ENCODE measurements around the gene SPTA1. TPM values are rescaled to one million over a fixed set of nuclear protein-coding genes. Genes with fewer than 3 reads are reported as not detected.

SPTA1 gene
- total RNA-seq, 4 donors from 2014 or later: 5.9 TPM; not detected in 3

DNA sequence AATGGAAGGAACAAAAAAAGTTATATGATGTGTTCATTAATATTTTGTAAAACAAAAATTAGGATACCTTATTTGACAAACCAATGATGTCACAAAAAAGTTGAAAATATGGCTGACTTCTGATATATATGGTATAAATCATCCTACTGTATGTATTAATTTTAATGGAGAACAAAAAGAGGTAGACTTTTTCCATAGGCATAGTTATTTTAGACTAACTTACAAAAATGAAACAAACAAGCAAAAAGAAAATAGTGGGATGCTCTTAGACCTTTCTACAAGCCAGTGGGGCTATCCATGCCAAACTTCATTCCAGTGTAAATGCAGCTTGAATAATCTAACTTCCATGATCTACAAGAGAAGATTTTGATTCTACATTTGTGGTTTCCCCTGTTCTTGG lies 522 bp upstream of the SPTA1 start:
- H3K36me3 ChIP-seq: no peaks in the 10 kb centered on the region
- H3K4me3 ChIP-seq: no peak overlapping the region
- DNase-seq: no peak
- no peak for TF ChIP-seq POLR2A (IDR thresholded peaks at IDR 0.05)
- TF ChIP-seq, protein P1, sequence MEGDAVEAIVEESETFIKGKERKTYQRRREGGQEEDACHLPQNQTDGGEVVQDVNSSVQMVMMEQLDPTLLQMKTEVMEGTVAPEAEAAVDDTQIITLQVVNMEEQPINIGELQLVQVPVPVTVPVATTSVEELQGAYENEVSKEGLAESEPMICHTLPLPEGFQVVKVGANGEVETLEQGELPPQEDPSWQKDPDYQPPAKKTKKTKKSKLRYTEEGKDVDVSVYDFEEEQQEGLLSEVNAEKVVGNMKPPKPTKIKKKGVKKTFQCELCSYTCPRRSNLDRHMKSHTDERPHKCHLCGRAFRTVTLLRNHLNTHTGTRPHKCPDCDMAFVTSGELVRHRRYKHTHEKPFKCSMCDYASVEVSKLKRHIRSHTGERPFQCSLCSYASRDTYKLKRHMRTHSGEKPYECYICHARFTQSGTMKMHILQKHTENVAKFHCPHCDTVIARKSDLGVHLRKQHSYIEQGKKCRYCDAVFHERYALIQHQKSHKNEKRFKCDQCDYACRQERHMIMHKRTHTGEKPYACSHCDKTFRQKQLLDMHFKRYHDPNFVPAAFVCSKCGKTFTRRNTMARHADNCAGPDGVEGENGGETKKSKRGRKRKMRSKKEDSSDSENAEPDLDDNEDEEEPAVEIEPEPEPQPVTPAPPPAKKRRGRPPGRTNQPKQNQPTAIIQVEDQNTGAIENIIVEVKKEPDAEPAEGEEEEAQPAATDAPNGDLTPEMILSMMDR (IDR thresholded peaks at IDR 0.05): no peak
- no peak overlapping the region for H3K27ac ChIP-seq
- no peaks in the 10 kb centered on the region for H3K4me1 ChIP-seq
- intact Hi-C loops (cut with DNase I; ENCODE audit: low total_unique reads): no loop called here
- no peaks in the 10 kb centered on the region for H3K27me3 ChIP-seq
- no peaks in the 10 kb centered on the region for H3K9me3 ChIP-seq

DNA sequence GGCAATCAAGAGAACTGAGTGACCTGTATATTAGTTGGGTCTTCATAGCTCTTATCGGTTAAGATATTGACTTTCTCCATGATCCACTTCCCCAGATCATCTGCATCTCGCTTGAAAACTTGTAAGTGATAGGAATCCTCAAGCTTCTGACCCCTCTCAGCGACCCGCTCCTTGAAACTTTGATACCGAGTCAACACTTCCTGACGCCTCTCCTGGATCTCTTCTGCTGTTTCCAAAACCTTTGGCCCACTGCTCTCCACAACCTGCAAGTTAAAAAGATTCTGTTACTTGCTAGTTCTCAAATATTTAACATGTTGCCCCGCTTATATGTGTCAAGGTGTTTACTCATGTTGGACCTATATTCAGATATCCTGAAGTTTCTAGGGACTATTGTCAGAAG lies 1.4 kb downstream of the SPTA1 start:
- Histone ChIP-seq H3K36me3 (no peaks in the 10 kb centered on the region), H3K27me3 (no peaks in the 10 kb centered on the region), H3K4me3 (no peak overlapping the region), H3K9me3 (no peaks in the 10 kb centered on the region), H3K4me1 (no peaks in the 10 kb centered on the region), H3K27ac (no peak overlapping the region)
- DNase-seq: no peak
- intact Hi-C loops (cut with DNase I; ENCODE audit: low total_unique reads): no loop called here
- no peak for TF ChIP-seq POLR2A (IDR thresholded peaks at IDR 0.05)
- TF ChIP-seq, protein P1 (IDR thresholded peaks at IDR 0.05): no peak

DNA sequence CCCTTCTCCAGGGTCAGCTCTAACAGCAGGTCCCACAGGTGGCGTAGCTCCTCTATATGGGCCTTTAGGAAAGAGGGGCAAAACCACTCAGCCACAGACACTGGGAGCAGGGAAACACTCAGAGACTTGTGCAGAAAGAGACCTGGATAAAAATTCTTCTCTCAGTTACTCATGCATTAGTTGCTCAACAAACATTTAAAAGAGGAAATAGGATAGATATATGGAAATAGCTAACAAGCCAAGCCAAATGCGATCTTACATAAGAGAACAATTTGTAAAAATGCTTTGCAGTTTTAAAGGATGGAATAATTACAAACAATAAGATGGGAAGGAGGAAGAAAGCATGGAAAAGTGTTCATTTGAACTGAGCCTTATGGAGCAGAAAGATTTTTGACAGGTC lies 4.9 kb downstream of the SPTA1 start:
- no peak for DNase-seq
- H3K27ac ChIP-seq: no peak overlapping the region
- no peak overlapping the region for H3K4me3 ChIP-seq
- H3K4me1 ChIP-seq: no peaks in the 10 kb centered on the region
- no peaks in the 10 kb centered on the region for H3K9me3 ChIP-seq
- TF ChIP-seq, protein P1 (IDR thresholded peaks at IDR 0.05): no peak
- TF ChIP-seq POLR2A (IDR thresholded peaks at IDR 0.05): no peak
- intact Hi-C loops (cut with DNase I; ENCODE audit: low total_unique reads): no loop called here
- H3K27me3 ChIP-seq: no peaks in the 10 kb centered on the region
- no peaks in the 10 kb centered on the region for H3K36me3 ChIP-seq

DNA sequence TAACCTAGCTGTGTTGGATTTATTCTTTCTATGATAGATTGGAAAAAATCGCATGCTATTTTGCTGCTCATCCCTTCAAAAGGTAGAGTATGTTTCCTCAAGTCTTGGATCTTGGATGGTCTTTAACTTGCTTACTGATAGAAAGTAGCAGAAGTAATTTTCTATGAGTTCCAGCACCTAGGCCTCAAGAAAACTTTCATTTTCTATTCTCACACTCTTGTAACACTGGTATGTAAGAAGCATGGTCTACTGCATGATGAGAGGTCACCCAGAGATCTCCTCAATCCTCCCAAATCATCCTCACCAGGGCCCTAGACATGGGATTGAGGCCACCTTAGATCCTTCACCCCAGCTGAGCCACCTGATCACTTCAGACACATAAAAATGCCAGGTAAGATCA lies 7.2 kb downstream of the SPTA1 start:
- no peaks in the 10 kb centered on the region for H3K4me1 ChIP-seq
- no peaks in the 10 kb centered on the region for H3K36me3 ChIP-seq
- no peak for DNase-seq
- intact Hi-C loops (cut with DNase I; ENCODE audit: low total_unique reads): no loop called here
- H3K4me3 ChIP-seq: no peak overlapping the region
- H3K27ac ChIP-seq: no peak overlapping the region
- no peaks in the 10 kb centered on the region for H3K9me3 ChIP-seq
- no peak for TF ChIP-seq POLR2A (IDR thresholded peaks at IDR 0.05)
- TF ChIP-seq, protein P1 (IDR thresholded peaks at IDR 0.05): no peak
- no peaks in the 10 kb centered on the region for H3K27me3 ChIP-seq

DNA sequence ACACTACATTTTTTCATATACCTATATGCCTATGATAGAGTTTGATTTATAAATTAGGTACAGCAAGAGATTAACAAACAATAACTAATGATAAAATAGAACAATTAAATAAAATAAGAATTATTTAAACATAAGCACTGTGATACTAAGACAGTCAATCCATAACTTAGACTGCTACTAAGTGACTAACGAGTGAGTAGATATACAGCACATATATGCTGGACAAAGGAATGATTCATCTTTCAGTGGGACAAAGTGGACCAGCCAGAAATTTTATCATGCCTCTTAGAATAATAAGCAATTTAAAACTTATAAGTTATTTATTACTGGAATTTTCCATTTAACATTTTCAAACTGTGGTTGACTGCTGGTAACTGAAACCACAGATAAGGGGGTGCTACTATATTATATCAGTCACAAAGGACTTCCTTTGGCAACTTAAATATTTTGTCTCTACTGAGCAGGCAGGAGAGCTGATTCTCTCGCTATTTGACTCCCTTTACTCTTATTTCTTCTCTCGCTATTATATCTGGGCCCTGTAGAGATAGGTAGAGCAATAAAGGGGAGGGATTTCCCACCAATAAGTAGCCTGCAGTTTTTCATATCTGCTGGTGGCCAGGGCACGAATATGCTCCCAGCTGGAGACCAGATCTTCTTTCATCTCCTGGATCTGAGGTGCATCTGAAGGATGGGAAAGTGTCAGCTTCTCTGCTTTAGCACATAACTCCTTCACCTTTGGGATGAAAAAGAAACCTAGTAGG lies 10.8 kb downstream of the SPTA1 start:
- intact Hi-C loops (cut with DNase I; ENCODE audit: low total_unique reads): no loop called here
- no peak overlapping the region for H3K4me3 ChIP-seq
- TF ChIP-seq, protein P1 (IDR thresholded peaks at IDR 0.05): no peak
- TF ChIP-seq POLR2A (IDR thresholded peaks at IDR 0.05): no peak
- no peaks in the 10 kb centered on the region for H3K36me3 ChIP-seq
- no peak for DNase-seq
- no peaks in the 10 kb centered on the region for H3K4me1 ChIP-seq
- H3K27me3 ChIP-seq: no peaks in the 10 kb centered on the region
- no peaks in the 10 kb centered on the region for H3K9me3 ChIP-seq
- no peak overlapping the region for H3K27ac ChIP-seq

Measured in uterus (tissue), 4 donors.